HepG2 (cell line): Measurements from ENCODE around the gene C16orf54.
"Not testable (repeated sequence)": the region's sequence is repeated elsewhere in the genome, so short reads cannot be mapped to it uniquely, and the experiment has no call there.

ENCODE experiments used
- CHD4 ChIP-seq: fragments of 200-600 bp; sonication (generic); IDR thresholded peaks from 2 replicates; pipeline ENCODE4 v1.7.0; 2017; ENCODE audit warnings: mild to moderate bottlenecking, low read length, borderline replicate concordance
- MED1 ChIP-seq: sonication (generic); formaldehyde crosslinking; IDR thresholded peaks from 2 replicates; pipeline ENCODE4 v1.4.0; 2020; ENCODE audit warnings: missing genetic modification reagents
- SP5 ChIP-seq: IDR thresholded peaks from 2 replicates; pipeline ENCODE4 v1.6.1; 2016; ENCODE audit warnings: low read depth, borderline replicate concordance
- ZNF354B ChIP-seq: sonication (generic); formaldehyde crosslinking; IDR thresholded peaks from 2 replicates; pipeline ENCODE4 v1.8.0; 2022; ENCODE audit warnings: mild to moderate bottlenecking, missing genetic modification reagents

- not testable (repeated sequence) for TF ChIP-seq SP5 (CRISPR knock-in tag); CHD4; MED1 (CRISPR knock-in tag); ZNF354B (CRISPR knock-in tag)
These were observed 38.6 kb downstream of the C16orf54 start for GRCh38 chr16:29707160-29707559.
